Activated CD4-positive, alpha-beta T cell treated with anti-CD3 and anti-CD28 coated beads, Interleukin-2, amount 50 U/mL, for 1 hour (primary cell): ENCODE measurements around the gene SMC2.

Experiments used
- DNase-seq: peaks from one replicate; pipeline ENCODE4 v3.0.0-alpha.2; 2020

Gene SMC2

GRCh38 chr9:104093647-104094533, at the start of gene SMC2:
Gene SMC2, plus strand, starts transcription at chr9:104094309. Its CDS starts 1,076 bp downstream, at chr9:104095385.
- peak; percentile 92 for DNase-seq

GRCh38 chr9:104068546-104068945, 25.6 kb upstream of the SMC2 start:
- DNase-seq, result no peak

- DNase-seq, result no peak
Observed at GRCh38 chr9:104069288-104069687, 24.8 kb upstream of the SMC2 start.

- DNase-seq, result no peak
Observed at GRCh38 chr9:104071589-104071988, 22.5 kb upstream of the SMC2 start.

GRCh38 chr9:104073098-104073769, 20.9 kb upstream of the SMC2 start:
- DNase-seq, result no peak

GRCh38 chr9:104073770-104074133, 20.4 kb upstream of the SMC2 start:
- DNase-seq, result no peak

- DNase-seq, result no peak
Observed at GRCh38 chr9:104074876-104075275, 19.2 kb upstream of the SMC2 start.

GRCh38 chr9:104075801-104076753, 18.0 kb upstream of the SMC2 start:
- no peak for DNase-seq

- no peak for DNase-seq
Observed at GRCh38 chr9:104078596-104078995, 15.5 kb upstream of the SMC2 start.

GRCh38 chr9:104080983-104081382, 13.1 kb upstream of the SMC2 start:
- DNase-seq, result no peak

- DNase-seq, result no peak
Observed at GRCh38 chr9:104082168-104082567, 11.9 kb upstream of the SMC2 start.

- no peak for DNase-seq
Observed at GRCh38 chr9:104085525-104085924, 8.6 kb upstream of the SMC2 start.

- DNase-seq, result no peak
Observed at GRCh38 chr9:104087894-104088293, 6.2 kb upstream of the SMC2 start.

- DNase-seq, result no peak
Observed at GRCh38 chr9:104088416-104088815, 5.7 kb upstream of the SMC2 start.

- no peak for DNase-seq
Observed at GRCh38 chr9:104090578-104090977, 3.5 kb upstream of the SMC2 start.

GRCh38 chr9:104091116-104091515, 3.0 kb upstream of the SMC2 start:
- no peak for DNase-seq

GRCh38 chr9:104091708-104092107, 2.4 kb upstream of the SMC2 start:
- no peak for DNase-seq

GRCh38 chr9:104092192-104092591, 1.9 kb upstream of the SMC2 start:
- no peak for DNase-seq

- DNase-seq, result no peak
Observed at GRCh38 chr9:104092875-104093600, 1.1 kb upstream of the SMC2 start.

GRCh38 chr9:104094534-104095015, 466 bp downstream of the SMC2 start:
- no peak for DNase-seq

GRCh38 chr9:104099630-104100029, 5.5 kb downstream of the SMC2 start:
- no peak for DNase-seq

- DNase-seq, result no peak
Observed at GRCh38 chr9:104104360-104104759, 10.3 kb downstream of the SMC2 start.
